SK-N-SH (cell line): Measurements from ENCODE around the gene CDC34. TPM values are rescaled to one million over a fixed set of nuclear protein-coding genes. Genes with fewer than 3 reads are reported as not detected.

Experiments
- CTCF ChIA-PET: fragments of 300-600, 350-600 bp; formaldehyde crosslinking; extraction: SDS; loops from one replicate; lab custom pipeline; 2021; lab: Yijun Ruan, JAX
- POLR2A ChIA-PET: fragments of 350-600 bp; sonication (Branson Sonifier 250); formaldehyde crosslinking; extraction: SDS; loops from one replicate; lab custom pipeline; 2020; ENCODE audit warnings: antibody characterized with exemption, inconsistent platforms; lab: Yijun Ruan, JAX
- DNase-seq: peaks from one replicate; pipeline ENCODE4 v3.0.0; 2012
- H2AFZ ChIP-seq: fragments of 200-600 bp; sonication (generic); 2 replicates; pipeline ENCODE4 v1.8.1; 2016; ENCODE audit warnings: antibody characterized with exemption, mild to moderate bottlenecking, low read depth
- H3F3A ChIP-seq: fragments of 200-600 bp; sonication (generic); replicated peaks from 2 replicates; pipeline ENCODE3; 2016; ENCODE audit warnings: antibody characterized with exemption, mild to moderate bottlenecking; ENCODE audit not compliant: insufficient read depth
- H3K27ac ChIP-seq, 2 experiments: fragments of 200-500 bp in 1 of 2; fragments of 200-600 bp in 1 of 2; sonication (Bioruptor generic) in 1 of 2; sonication (generic), shearing (Covaris generic) in 1 of 2; 2 replicates each; pipeline versions ENCODE4 v1.5.1 to v1.6.1; 2014 to 2016; ENCODE audit warnings: low read depth in 2 of 2, inconsistent platforms in 1 of 2, low read length in 1 of 2, mild to moderate bottlenecking in 1 of 2, mixed read lengths in 1 of 2
- H3K27me3 ChIP-seq: fragments of 200-600 bp; sonication (generic), shearing (Covaris generic); 2 replicates; pipeline ENCODE4 v1.6.1; 2016; ENCODE audit warnings: mixed run types; ENCODE audit not compliant: insufficient read depth
- H3K36me3 ChIP-seq, 2 experiments: fragments of 200-500 bp in 1 of 2; fragments of 200-600 bp in 1 of 2; sonication (Bioruptor generic) in 1 of 2; sonication (generic) in 1 of 2; replicated peaks in 1 of 2; 2 replicates each; pipeline versions ENCODE3 to v1.5.1; 2014 to 2016; ENCODE audit warnings: low read length in 1 of 2, mild to moderate bottlenecking in 1 of 2; ENCODE audit not compliant: insufficient read depth in 2 of 2, control insufficient read depth in 1 of 2
- H3K4me1 ChIP-seq, 2 experiments: fragments of 200-500 bp in 1 of 2; fragments of 200-600 bp in 1 of 2; sonication (Bioruptor generic) in 1 of 2; sonication (generic), shearing (Covaris generic) in 1 of 2; 2 replicates each; pipeline versions ENCODE4 v1.5.1 to v1.6.1; 2014 to 2016; ENCODE audit warnings: low read depth in 1 of 2, low read length in 1 of 2, mixed run types in 1 of 2; ENCODE audit not compliant: insufficient read depth in 2 of 2, control insufficient read depth in 1 of 2
- H3K4me2 ChIP-seq: fragments of 200-600 bp; sonication (generic), shearing (Covaris generic); 2 replicates; pipeline ENCODE4 v1.6.1; 2017; ENCODE audit warnings: mixed run types
- H3K4me3 ChIP-seq, 2 experiments: fragments of 200-500 bp in 1 of 2; fragments of 200-600 bp in 1 of 2; sonication (Bioruptor generic) in 1 of 2; sonication (generic), shearing (Covaris generic) in 1 of 2; 2 replicates each; pipeline versions ENCODE4 v1.5.1 to v1.8.1; 2014 to 2016; ENCODE audit warnings: low read depth in 2 of 2, inconsistent platforms in 1 of 2, low read length in 1 of 2, mild to moderate bottlenecking in 1 of 2, mixed read lengths in 1 of 2, moderate library complexity in 1 of 2
- H3K79me2 ChIP-seq: fragments of 200-600 bp; sonication (generic); 2 replicates; pipeline ENCODE4 v1.8.1; 2017; ENCODE audit warnings: mild to moderate bottlenecking; ENCODE audit not compliant: insufficient read depth
- H3K9ac ChIP-seq: fragments of 200-600 bp; sonication (generic); 2 replicates; pipeline ENCODE4 v1.6.1; 2017; ENCODE audit warnings: mixed run types
- H3K9me2 ChIP-seq: fragments of 200-600 bp; sonication (generic); 2 replicates; pipeline ENCODE4 v1.6.1; 2017; ENCODE audit warnings: mixed run types
- H3K9me3 ChIP-seq: fragments of 200-600 bp; sonication (generic); 2 replicates; pipeline ENCODE4 v1.6.1; 2017; ENCODE audit warnings: mixed run types, mild to moderate bottlenecking, moderate library complexity
- H4K20me1 ChIP-seq: fragments of 200-600 bp; sonication (generic); 2 replicates; pipeline ENCODE4 v1.6.1; 2017; ENCODE audit warnings: mild to moderate bottlenecking, mixed run types; ENCODE audit not compliant: insufficient read depth
- CTCF ChIP-seq: fragments of 200-600 bp; sonication (generic); IDR thresholded peaks from 2 replicates; pipeline ENCODE4 v1.6.1; 2017; ENCODE audit warnings: antibody characterized with exemption, mild to moderate bottlenecking, moderate library complexity
- EZH2phosphoT487 ChIP-seq: fragments of 200-600 bp; sonication (generic); IDR thresholded peaks from 2 replicates; pipeline ENCODE4 v1.6.1; 2017; ENCODE audit warnings: low read depth, mixed run types, mild to moderate bottlenecking, antibody characterized with exemption, moderate library complexity, borderline replicate concordance
- FOXJ3 ChIP-seq: sonication (generic); formaldehyde crosslinking; IDR thresholded peaks from 2 replicates; pipeline ENCODE4 v1.5.1; 2020; ENCODE audit warnings: mild to moderate bottlenecking, missing genetic modification reagents
- GABPA ChIP-seq: IDR thresholded peaks from 2 replicates; pipeline ENCODE4 v1.4.0; 2012; ENCODE audit warnings: low read depth, mild to moderate bottlenecking
- MAX ChIP-seq: IDR thresholded peaks from 2 replicates; pipeline ENCODE4 v1.4.0; 2012; ENCODE audit warnings: low read depth
- MEF2A ChIP-seq: IDR thresholded peaks from 2 replicates; pipeline ENCODE4 v1.4.0; 2012; ENCODE audit warnings: low read depth, borderline replicate concordance
- MXI1 ChIP-seq: IDR thresholded peaks from 2 replicates; pipeline ENCODE4 v1.6.1; 2012; ENCODE audit warnings: mild to moderate bottlenecking, low read depth, low read length, improper control_type of control experiment
- NRF1 ChIP-seq: IDR thresholded peaks from 2 replicates; pipeline ENCODE4 v1.6.1; 2012; ENCODE audit warnings: low read depth, mild to moderate bottlenecking, low read length
- PBX3 ChIP-seq: IDR thresholded peaks from 2 replicates; pipeline ENCODE4; 2012
- POLR2AphosphoS5 ChIP-seq: IDR thresholded peaks from 2 replicates; pipeline ENCODE4 v1.6.1; 2012; ENCODE audit warnings: low read depth, low read length
- SIN3A ChIP-seq: IDR thresholded peaks from 2 replicates; pipeline ENCODE4 v1.6.1; 2012; ENCODE audit warnings: low read depth, mild to moderate bottlenecking, low read length, moderate library complexity, borderline replicate concordance
- SMC3 ChIP-seq: IDR thresholded peaks from 2 replicates; pipeline ENCODE4 v1.6.1; 2012; ENCODE audit warnings: low read depth, low read length, improper control_type of control experiment
- TCF12 ChIP-seq: IDR thresholded peaks from 2 replicates; pipeline ENCODE4 v1.4.0; 2012
- TEAD4 ChIP-seq: IDR thresholded peaks from 2 replicates; pipeline ENCODE4 v1.4.0; 2012; ENCODE audit warnings: mild to moderate bottlenecking, borderline replicate concordance; ENCODE audit not compliant: insufficient read depth
- WGBS: methylation state at CpG from one replicate; pipeline ENCODE4 v1.1.6; 2017; ENCODE audit warnings: low lambda C conversion rate; 5-methylcytosine and 5-hydroxymethylcytosine counted together
- polyA plus RNA-seq, 3 experiments: library from polyadenylated mRNA; depleted of rRNA; stranded (reverse); fragments of >200 nt; gene quantifications; 2 replicates each; pipeline ENCODE4 v1.2.3, GENCODE V29; 2012

Gene CDC34
- polyA plus RNA-seq, 1 of the 3 experiments (the other 2 are of a cell fraction): 96.7 TPM

- CTCF ChIA-PET: interaction anchor here (0.8 to 1.0 kb wide), 2 partner anchors 10 to 38 kb away, joined by 3 to 4 read pairs; no protein-coding TSS in a partner anchor
- peaks cover 0 to 27% of the 10 kb centered on the region in 2 experiments for H3K36me3 ChIP-seq
- peaks cover 39% of the 10 kb centered on the region for H4K20me1 ChIP-seq
- no peaks in the 10 kb centered on the region for H3K27me3 ChIP-seq
- peak overlapping the region; percentile 87 for H3K9ac ChIP-seq
- H3K9me2 ChIP-seq: no peaks in the 10 kb centered on the region
- no peak overlapping the region for H2AFZ ChIP-seq
- no peaks in the 10 kb centered on the region for H3K9me3 ChIP-seq
- no peak for TF ChIP-seq MXI1
- no peak for TF ChIP-seq PBX3
- no peak for TF ChIP-seq TEAD4
- TF ChIP-seq MAX: no peak
- TF ChIP-seq CTCF: no peak; the same call in 1 of the 2 replicates
- TF ChIP-seq SMC3: no peak
- no peak for TF ChIP-seq FOXJ3 (CRISPR knock-in tag)
- no peak for TF ChIP-seq MEF2A
- no peak for TF ChIP-seq POLR2AphosphoS5
- no peak for TF ChIP-seq EZH2phosphoT487
- TF ChIP-seq SIN3A: no peak
- TF ChIP-seq GABPA: no peak
- no peak for TF ChIP-seq NRF1
- no peak for TF ChIP-seq TCF12
- 100% methylated on average over 2 of the region's 14 CpGs for WGBS
- peak overlapping the region in 1 of 2 experiments; percentile 94; a peak in 1 of 4 replicates for H3K4me3 ChIP-seq
- H3K4me2 ChIP-seq: peak overlapping the region; percentile 99
- H3K27ac ChIP-seq: peak overlapping the region in 1 of 2 experiments; percentile 76; a peak in 2 of 4 replicates
- DNase-seq: no peak
- peaks cover 50% of the 10 kb centered on the region for H3K79me2 ChIP-seq
- H3K4me1 ChIP-seq: peaks cover 11 to 19% of the 10 kb centered on the region in 2 experiments; a peak in 2 of 4 replicates
- no peaks in the 10 kb centered on the region for H3F3A ChIP-seq
- POLR2A ChIA-PET: no interaction called here
Observed at GRCh38 chr19:534088-534487, 2.5 kb downstream of the CDC34 start.
